Esophagus (tissue), 2 donors: ENCODE results near the gene MIF. TPM values are rescaled to one million over a fixed set of nuclear protein-coding genes. Genes with fewer than 3 reads are reported as not detected.
"Not testable (repeated sequence)": the region's sequence is repeated elsewhere in the genome, so short reads cannot be mapped to it uniquely, and the experiment has no call there.

Experiments used
- H3K27ac ChIP-seq, 2 donors: one replicate each; pipeline ENCODE4 v1.5.1; 2013; ENCODE audit warnings: low read depth in 2 of 2, mild to moderate bottlenecking in 2 of 2, inconsistent platforms in 1 of 2, low read length in 1 of 2, moderate library complexity in 1 of 2
- H3K27me3 ChIP-seq, 2 donors: one replicate each; pipeline ENCODE4 v1.6.1; 2013; ENCODE audit warnings: low read length in 2 of 2, control low read depth in 1 of 2, mild to moderate bottlenecking in 1 of 2; ENCODE audit not compliant: insufficient read depth in 2 of 2, control insufficient read depth in 1 of 2
- H3K36me3 ChIP-seq, 2 donors: one replicate each; pipeline ENCODE4 v1.6.1; 2013; ENCODE audit warnings: low read length in 1 of 2; ENCODE audit not compliant: control insufficient read depth in 2 of 2, insufficient read depth in 2 of 2
- H3K4me1 ChIP-seq, 2 donors: one replicate each; pipeline ENCODE4 v1.6.1; 2013; ENCODE audit warnings: low read length in 1 of 2; ENCODE audit not compliant: control insufficient read depth in 2 of 2, insufficient read depth in 2 of 2
- H3K4me3 ChIP-seq, 2 donors: one replicate each; pipeline ENCODE4 v1.5.1; 2013; ENCODE audit warnings: low read length in 2 of 2, mild to moderate bottlenecking in 2 of 2, low read depth in 1 of 2, moderate library complexity in 1 of 2
- H3K9me3 ChIP-seq, 2 donors: one replicate each; pipeline ENCODE4 v1.6.1; 2013; ENCODE audit warnings: mild to moderate bottlenecking in 2 of 2, low read depth in 1 of 2, low read length in 1 of 2, moderate library complexity in 1 of 2; ENCODE audit not compliant: control insufficient read depth in 2 of 2, insufficient read depth in 1 of 2
- WGBS, 2 donors: extraction: QIAGEN DNeasy Blood & Tissue Kit; methylation state at CpG; one replicate each; pipeline ENCODE4 v1.1.7; 2013; 5-methylcytosine and 5-hydroxymethylcytosine counted together
- polyA plus RNA-seq, 2 donors: library from polyadenylated mRNA; stranded (reverse); fragments of 200-250 nt; gene quantifications; one replicate each; pipeline ENCODE4 v1.2.3, GENCODE V29; 2013
- donor health status: healthy with polysubstance abuse.
- donor health status: Bipolar disorder and iron deficiency.

MIF gene
- polyA plus RNA-seq, 2 donors, result 706 to 1,271 TPM

- WGBS, 2 donors, result 76 to 79% methylated on average over 6 of the region's 6 CpGs
Measured at GRCh38 chr22:23899042-23899745, 5.0 kb downstream of the MIF start.

GRCh38 chr22:23900227-23900626, 6.0 kb downstream of the MIF start:
- Histone ChIP-seq H3K4me1 (peaks cover 14 to 16% of the 10 kb centered on the region in 2 donors), H3K36me3 (peaks cover 0 to 16% of the 10 kb centered on the region in 2 donors)
- 81 to 86% methylated on average over 4 of the region's 4 CpGs for WGBS, 2 donors
- H3K4me3 ChIP-seq, H3K27ac ChIP-seq, H3K27me3 ChIP-seq, H3K9me3 ChIP-seq: not testable (repeated sequence)

More at GRCh38 chr22:23899042-23899745, 5.0 kb downstream of the MIF start:
- H3K4me1 ChIP-seq, result peaks cover 14 to 16% of the 10 kb centered on the region in 2 donors
- peaks cover 0 to 16% of the 10 kb centered on the region in 2 donors for H3K36me3 ChIP-seq
- H3K27me3 ChIP-seq, result no peaks in the 10 kb centered on the region
- no peak overlapping the region for H3K27ac ChIP-seq
- H3K9me3 ChIP-seq, result no peaks in the 10 kb centered on the region
- H3K4me3 ChIP-seq, result no peak overlapping the region

- 85 to 88% methylated on average over 4 of the region's 4 CpGs for whole genome bisulfite sequencing, 2 donors
- Histone ChIP-seq H3K27ac (no peak overlapping the region), H3K9me3 (no peaks in the 10 kb centered on the region), H3K36me3 (peaks cover 0 to 8% of the 10 kb centered on the region in 2 donors), H3K4me1 (peaks cover 6 to 11% of the 10 kb centered on the region in 2 donors), H3K4me3 (no peak overlapping the region), H3K27me3 (no peaks in the 10 kb centered on the region)
Measured at GRCh38 chr22:23901600-23901999, 7.4 kb downstream of the MIF start.

- no peaks in the 10 kb centered on the region for H3K36me3 ChIP-seq
- H3K27ac ChIP-seq, result no peak overlapping the region
- no peaks in the 10 kb centered on the region for H3K9me3 ChIP-seq
- no peaks in the 10 kb centered on the region for H3K27me3 ChIP-seq
- H3K4me1 ChIP-seq, result peaks cover 6 to 8% of the 10 kb centered on the region in 2 donors
- 65 to 81% methylated on average over 8 of the region's 8 CpGs for WGBS, 2 donors
- H3K4me3 ChIP-seq, result no peak overlapping the region
Measured at GRCh38 chr22:23903328-23903971, 9.3 kb downstream of the MIF start.

GRCh38 chr22:23904573-23905254, 10.5 kb downstream of the MIF start:
- Histone ChIP-seq H3K9me3 (no peaks in the 10 kb centered on the region), H3K27me3 (no peaks in the 10 kb centered on the region), H3K4me3 (no peak overlapping the region), H3K27ac (no peak overlapping the region), H3K36me3 (no peaks in the 10 kb centered on the region), H3K4me1 (peaks cover 6 to 8% of the 10 kb centered on the region in 2 donors)
- WGBS, 2 donors, result 72 to 74% methylated on average over 5 of the region's 5 CpGs

- H3K27me3 ChIP-seq, result no peaks in the 10 kb centered on the region
- H3K36me3 ChIP-seq, result no peaks in the 10 kb centered on the region
- WGBS, 2 donors, result 93 to 95% methylated on average over 4 of the region's 4 CpGs
- no peak overlapping the region for H3K4me3 ChIP-seq
- no peaks in the 10 kb centered on the region for H3K9me3 ChIP-seq
- H3K4me1 ChIP-seq, result peaks cover 6 to 8% of the 10 kb centered on the region in 2 donors
- no peak overlapping the region for H3K27ac ChIP-seq
Measured at GRCh38 chr22:23906641-23907040, 12.5 kb downstream of the MIF start.

- H3K27me3 ChIP-seq, H3K4me3 ChIP-seq, H3K36me3 ChIP-seq, H3K4me1 ChIP-seq, H3K9me3 ChIP-seq, H3K27ac ChIP-seq: not testable (repeated sequence)
- WGBS, 2 donors, result 60 to 76% methylated on average over 10 of the region's 10 CpGs
Measured at GRCh38 chr22:23907423-23907822, 13.2 kb downstream of the MIF start.

GRCh38 chr22:23908587-23909205, 14.5 kb downstream of the MIF start:
- WGBS, 2 donors, result 74 to 85% methylated on average over 11 of the region's 11 CpGs
- Histone ChIP-seq H3K27ac (no peak overlapping the region), H3K9me3 (no peaks in the 10 kb centered on the region), H3K4me1 (peaks cover 0 to 2% of the 10 kb centered on the region in 2 donors), H3K27me3 (no peaks in the 10 kb centered on the region), H3K36me3 (no peaks in the 10 kb centered on the region), H3K4me3 (no peak overlapping the region)

GRCh38 chr22:23909296-23909898, 15.2 kb downstream of the MIF start:
- Histone ChIP-seq H3K36me3 (no peaks in the 10 kb centered on the region), H3K27me3 (no peaks in the 10 kb centered on the region), H3K4me3 (no peak overlapping the region), H3K4me1 (peaks cover 0 to 2% of the 10 kb centered on the region in 2 donors), H3K9me3 (no peaks in the 10 kb centered on the region), H3K27ac (no peak overlapping the region)
- WGBS, 2 donors, result 51 to 62% methylated on average over 6 of the region's 6 CpGs
